A549 (cell line): ENCODE data around the gene TCF12. TPM values are rescaled to one million over a fixed set of nuclear protein-coding genes. Genes with fewer than 3 reads are reported as not detected.
"Not testable (repeated sequence)": the region's sequence is repeated elsewhere in the genome, so short reads cannot be mapped to it uniquely, and the experiment has no call there.

Experiments used
- ATAC-seq, 2 experiments: fragments of 200-7000 bp in 1 of 2; fragments of >200 bp in 1 of 2; cut with Nextera tagmentation in 1 of 2; cut with Tn5 transposase in 1 of 2; 3 replicates each; pipeline versions ENCODE4 v1.8.0 to v1.9.1; 2018 to 2020; ENCODE audit warnings: mild to moderate bottlenecking in 1 of 2, moderate library complexity in 1 of 2
- CTCF ChIA-PET: fragments of 300-600 bp; sonication (Branson Sonifier 250); formaldehyde crosslinking; extraction: SDS; loops from one replicate; lab custom pipeline; 2021; ENCODE audit warnings: antibody characterized with exemption, inconsistent platforms; lab: Yijun Ruan, JAX
- POLR2A ChIA-PET: fragments of 350-600 bp; formaldehyde crosslinking; extraction: SDS; loops from one replicate; lab custom pipeline; 2021; ENCODE audit warnings: antibody characterized with exemption, inconsistent platforms; lab: Yijun Ruan, JAX
- DNase-seq, 2 experiments: peaks; one replicate each; pipeline versions ENCODE4 v3.0.0 to v3.0.0-alpha.2; 2011 to 2016; ENCODE audit warnings: low read depth in 1 of 2, low spot score in 1 of 2
- FAIRE-seq: peaks from 2 replicates; lab custom pipeline; 2011; peaks lifted over from hg19 to GRCh38; lab: Jason Lieb, UNC
- H3K27ac ChIP-seq, 2 experiments: fragments of >200 bp; sonication (Bioruptor Twin); formaldehyde crosslinking; 3 replicates each; pipeline ENCODE4 v1.5.1; 2016 to 2017
- H3K4me1 ChIP-seq: fragments of >200 bp; sonication (Bioruptor Twin); formaldehyde crosslinking; 3 replicates; pipeline ENCODE4 v1.6.1; 2016
- H3K4me2 ChIP-seq: fragments of >200 bp; sonication (Bioruptor Twin); formaldehyde crosslinking; 3 replicates; pipeline ENCODE4 v1.6.1; 2016
- H3K4me3 ChIP-seq: fragments of >200 bp; sonication (Bioruptor Twin); formaldehyde crosslinking; 3 replicates; pipeline ENCODE4 v1.5.1; 2016
- H3K9me3 ChIP-seq: fragments of >200 bp; sonication (Bioruptor Twin); formaldehyde crosslinking; 3 replicates; pipeline ENCODE4 v1.6.1; 2016
- CBX2 ChIP-seq: fragments of 200-600 bp; sonication (generic); IDR thresholded peaks from 2 replicates; pipeline ENCODE4 v1.6.1; 2016; ENCODE audit warnings: low read depth, mild to moderate bottlenecking, borderline replicate concordance
- CBX8 ChIP-seq: fragments of 200-600 bp; sonication (generic); IDR thresholded peaks from 2 replicates; pipeline ENCODE4 v1.6.1; 2016
- CEBPB ChIP-seq, 2 experiments: fragments of >200 bp in 1 of 2; sonication (Bioruptor Twin) in 1 of 2; formaldehyde crosslinking in 1 of 2; IDR thresholded peaks; 2 replicates each; pipeline ENCODE4 v1.6.1; 2012 to 2016
- CTCF ChIP-seq: fragments of >200 bp; sonication (Bioruptor Twin); formaldehyde crosslinking; IDR thresholded peaks from 3 replicates; pipeline ENCODE4 v1.5.1; 2016
- EHF ChIP-seq: fragments of 250-450 bp; sonication (Bioruptor Pico); IDR thresholded peaks from 2 replicates; pipeline ENCODE4 v1.5.0; 2020; ENCODE audit warnings: mild to moderate bottlenecking
- FOXS1 ChIP-seq: fragments of 250-450 bp; sonication (Bioruptor Pico); IDR thresholded peaks from 2 replicates; pipeline ENCODE4 v1.5.0; 2020; ENCODE audit warnings: mild to moderate bottlenecking, moderate library complexity
- HOXA7 ChIP-seq: fragments of 250-450 bp; sonication (Bioruptor Pico); IDR thresholded peaks from 2 replicates; pipeline ENCODE4 v1.5.0; 2020; ENCODE audit warnings: mild to moderate bottlenecking, moderate library complexity
- MAFK ChIP-seq: fragments of 450-650 bp; IDR thresholded peaks from 2 replicates; pipeline ENCODE4 v1.6.1; 2014; ENCODE audit not compliant: partially characterized antibody
- REST ChIP-seq: fragments of 200-600 bp; sonication (generic); IDR thresholded peaks from 2 replicates; pipeline ENCODE4 v1.6.1; 2016; ENCODE audit warnings: antibody characterized with exemption, mild to moderate bottlenecking, moderate library complexity
- SREBF2 ChIP-seq: fragments of 450-650 bp; IDR thresholded peaks from 2 replicates; pipeline ENCODE4 v1.6.1; 2014; ENCODE audit warnings: mild to moderate bottlenecking, moderate library complexity
- TFCP2L1 ChIP-seq: fragments of 250-450 bp; sonication (Bioruptor Pico); IDR thresholded peaks from 2 replicates; pipeline ENCODE4 v1.5.0; 2021; ENCODE audit warnings: mild to moderate bottlenecking
- ZC3H11A ChIP-seq: fragments of 450-650 bp; IDR thresholded peaks from 2 replicates; pipeline ENCODE4 v1.6.1; 2014; ENCODE audit warnings: antibody characterized with exemption, mild to moderate bottlenecking
- WGBS: methylation state at CpG from one replicate; pipeline ENCODE4 v1.1.6; 2017; ENCODE audit errors: missing lambda C conversion rate; 5-methylcytosine and 5-hydroxymethylcytosine counted together
- polyA plus RNA-seq, 4 experiments: library from polyadenylated mRNA; depleted of rRNA in 3 of 4; stranded (reverse); fragments of >200 nt; fragmentation: RNase III in 1 of 4; extraction: RNeasy Plus Mini Kit Qiagen cat#74134 plus additional on column Dnase treatment in 1 of 4; gene quantifications; 2 replicates in 3 of 4; 3 replicates in 1 of 4; pipeline ENCODE4 v1.2.3, GENCODE V29; 2011 to 2017

TCF12 gene
- polyA plus RNA-seq, 2 of the 4 experiments (the other 2 are of a cell fraction): 36.3 to 121 TPM

GRCh38 chr15:57094321-57095257, 176.1 kb downstream of the TCF12 start:
- FAIRE-seq: peak; percentile 95
- DNase-seq: no peak
- H3K4me2 ChIP-seq: no peak overlapping the region
- H3K4me1 ChIP-seq: no peaks in the 10 kb centered on the region
- 83% methylated on average over 6 of the region's 6 CpGs for WGBS
- no peak overlapping the region for H3K4me3 ChIP-seq
- no peak overlapping the region for H3K27ac ChIP-seq
- peak; percentile 38 for TF ChIP-seq MAFK
- TF ChIP-seq CEBPB (IDR thresholded peaks at IDR 0.05): no peak
- no peak for TF ChIP-seq REST
- CTCF ChIA-PET: interaction anchor here (0.6 to 1.7 kb wide), 9 partner anchors 11 to 604 kb away, joined by 3 to 6 read pairs (median 3); no protein-coding TSS in a partner anchor
- H3K9me3 ChIP-seq: no peaks in the 10 kb centered on the region
- no peak for ATAC-seq
- POLR2A ChIA-PET: no interaction called here

- CTCF ChIA-PET: interaction anchor here (1.0 to 1.7 kb wide), 3 partner anchors 13 to 95 kb away, joined by 3 to 5 read pairs (median 4); no protein-coding TSS in a partner anchor
- no peak overlapping the region for H3K4me2 ChIP-seq
- H3K27ac ChIP-seq: no peak overlapping the region
- H3K9me3 ChIP-seq: no peaks in the 10 kb centered on the region
- no peak for ATAC-seq
- H3K4me1 ChIP-seq: no peaks in the 10 kb centered on the region
- no peak overlapping the region for H3K4me3 ChIP-seq
- POLR2A ChIA-PET: no interaction called here
- DNase-seq: no peak
- TF ChIP-seq CTCF (no peak), MAFK (peak; percentile 97)
- FAIRE-seq: peak; percentile 46
- 84% methylated on average over 4 of the region's 4 CpGs for WGBS
Observed at GRCh38 chr15:57095896-57096295, 177.5 kb downstream of the TCF12 start.

GRCh38 chr15:57097246-57097645, 178.8 kb downstream of the TCF12 start:
- POLR2A ChIA-PET: no interaction called here

GRCh38 chr15:57097919-57098543, 179.6 kb downstream of the TCF12 start:
- H3K27ac ChIP-seq, H3K4me2 ChIP-seq, ATAC-seq, DNase-seq, POLR2A ChIA-PET, H3K9me3 ChIP-seq, H3K4me1 ChIP-seq, H3K4me3 ChIP-seq: not testable (repeated sequence)
- CTCF ChIA-PET: interaction anchor here (0.9 to 1.0 kb wide), 3 partner anchors 16 to 136 kb away, joined by 3 to 6 read pairs (median 5); no protein-coding TSS in a partner anchor
- peak; percentile 56 for FAIRE-seq
- WGBS: 91% methylated on average over 4 of the region's 4 CpGs

More at GRCh38 chr15:57097246-57097645, 178.8 kb downstream of the TCF12 start:
- Histone ChIP-seq H3K9me3 (no peaks in the 10 kb centered on the region), H3K4me2 (no peak overlapping the region), H3K4me3 (no peak overlapping the region), H3K27ac (no peak overlapping the region), H3K4me1 (no peaks in the 10 kb centered on the region)
- 92% methylated on average over 1 of the region's 1 CpG for WGBS
- no peak for ATAC-seq
- DNase-seq: no peak
- CTCF ChIA-PET: interaction anchor here (1.0 kb wide), 1 partner anchor 17 kb away, joined by 3 read pairs; no protein-coding TSS in a partner anchor
- no peak for TF ChIP-seq HOXA7
- TF ChIP-seq ZC3H11A: no peak
- TF ChIP-seq SREBF2: no peak
- TF ChIP-seq TFCP2L1: no peak
- TF ChIP-seq CBX8: no peak
- no peak for TF ChIP-seq CTCF
- TF ChIP-seq FOXS1 (CRISPR knock-in tag): no peak
- TF ChIP-seq CBX2: no peak
- TF ChIP-seq EHF: no peak
- FAIRE-seq: no peak
